ENCODE measurements around the gene ZNF536. TPM values are rescaled to one million over a fixed set of nuclear protein-coding genes. Genes with fewer than 3 reads are reported as not detected.

ZNF536 gene
- total RNA-seq, 1 experiment from 2014 or later: not detected

GRCh38 chr19:30376272-30376671, 4.1 kb downstream of the ZNF536 start:
- H3K27me3 Mint-ChIP-seq (ENCODE audit: insufficient read depth, unreplicated experiment): peaks cover 12% of the 10 kb centered on the region

GRCh38 chr19:30376826-30377425, 4.7 kb downstream of the ZNF536 start:
- intact Hi-C loops (cut with micrococcal nuclease; ENCODE audit: unreplicated experiment): no loop called here
- no peaks in the 10 kb centered on the region for H3K36me3 Mint-ChIP-seq (ENCODE audit: insufficient read depth, unreplicated experiment)
- H3K4me3 Mint-ChIP-seq (ENCODE audit: unreplicated experiment): no peak overlapping the region
- H3K27ac Mint-ChIP-seq (ENCODE audit: unreplicated experiment): no peak overlapping the region
- peaks cover 14% of the 10 kb centered on the region for H3K27me3 Mint-ChIP-seq (ENCODE audit: insufficient read depth, unreplicated experiment)
- TF ChIP-seq CTCF (IDR thresholded peaks at IDR 0.05; ENCODE audit: insufficient read depth in 1 of 2, low read depth in 1 of 2, low read length in 1 of 2, severe bottlenecking in 1 of 2, unreplicated experiment in 1 of 2): no peak
- no peaks in the 10 kb centered on the region for H3K9me3 Mint-ChIP-seq (ENCODE audit: unreplicated experiment)
- no peak overlapping the region for H3K4me3 ChIP-seq (ENCODE audit: low read depth, low read length)
- H3K4me1 Mint-ChIP-seq (ENCODE audit: low read depth, unreplicated experiment): no peaks in the 10 kb centered on the region
- no TSS peak for BruUV-seq (replicated peaks)
- POLR2A ChIA-PET: no interaction called here
- DNase-seq: no peak
- no peaks in the 10 kb centered on the region for H3K4me1 ChIP-seq
- H3K36me3 ChIP-seq (ENCODE audit: control insufficient read depth, insufficient read depth, low read length): no peaks in the 10 kb centered on the region
- no peaks in the 10 kb centered on the region for H3K9me3 ChIP-seq
- H3K27me3 ChIP-seq (replicated peaks; ENCODE audit: control insufficient read depth, insufficient read depth, low read length): no peaks in the 10 kb centered on the region
- CTCF ChIA-PET: interaction anchor here (0.7 kb wide), 1 partner anchor 188 kb away, joined by 3 read pairs; no protein-coding TSS in a partner anchor

More at GRCh38 chr19:30376272-30376671, 4.1 kb downstream of the ZNF536 start:
- Mint-ChIP-seq H3K9me3 (ENCODE audit: unreplicated experiment) (no peaks in the 10 kb centered on the region), H3K36me3 (ENCODE audit: insufficient read depth, unreplicated experiment) (no peaks in the 10 kb centered on the region), H3K4me3 (ENCODE audit: unreplicated experiment) (no peak overlapping the region), H3K27ac (ENCODE audit: unreplicated experiment) (no peak overlapping the region), H3K4me1 (ENCODE audit: low read depth, unreplicated experiment) (no peaks in the 10 kb centered on the region)
- Histone ChIP-seq H3K4me3 (ENCODE audit: low read depth, low read length) (no peak overlapping the region), H3K36me3 (ENCODE audit: control insufficient read depth, insufficient read depth, low read length) (no peaks in the 10 kb centered on the region), H3K27me3 (replicated peaks; ENCODE audit: control insufficient read depth, insufficient read depth, low read length) (no peaks in the 10 kb centered on the region), H3K4me1 (no peaks in the 10 kb centered on the region), H3K9me3 (no peaks in the 10 kb centered on the region)
- BruUV-seq (replicated peaks): no TSS peak
- ChIA-PET POLR2A (no interaction called here), CTCF (no interaction called here)
- no peak for DNase-seq
- no peak for TF ChIP-seq CTCF (IDR thresholded peaks at IDR 0.05; ENCODE audit: insufficient read depth in 1 of 2, low read depth in 1 of 2, low read length in 1 of 2, severe bottlenecking in 1 of 2, unreplicated experiment in 1 of 2)
- intact Hi-C loops (cut with micrococcal nuclease; ENCODE audit: unreplicated experiment): no loop called here

- Mint-ChIP-seq H3K4me1 (ENCODE audit: low read depth, unreplicated experiment) (no peaks in the 10 kb centered on the region), H3K9me3 (ENCODE audit: unreplicated experiment) (no peaks in the 10 kb centered on the region), H3K27ac (ENCODE audit: unreplicated experiment) (no peak overlapping the region), H3K36me3 (ENCODE audit: insufficient read depth, unreplicated experiment) (no peaks in the 10 kb centered on the region), H3K4me3 (ENCODE audit: unreplicated experiment) (no peak overlapping the region), H3K27me3 (ENCODE audit: insufficient read depth, unreplicated experiment) (peaks cover 13% of the 10 kb centered on the region)
- no peak overlapping the region for H3K4me3 ChIP-seq (ENCODE audit: low read depth, low read length)
- POLR2A ChIA-PET: no interaction called here
- no peaks in the 10 kb centered on the region for H3K4me1 ChIP-seq
- no peaks in the 10 kb centered on the region for H3K9me3 ChIP-seq
- intact Hi-C loops (cut with micrococcal nuclease; ENCODE audit: unreplicated experiment): no loop called here
- no peaks in the 10 kb centered on the region for H3K36me3 ChIP-seq (ENCODE audit: control insufficient read depth, insufficient read depth, low read length)
- H3K27me3 ChIP-seq (replicated peaks; ENCODE audit: control insufficient read depth, insufficient read depth, low read length): no peaks in the 10 kb centered on the region
- no peak for DNase-seq
- no peak for TF ChIP-seq CTCF (IDR thresholded peaks at IDR 0.05; ENCODE audit: insufficient read depth in 1 of 2, low read depth in 1 of 2, low read length in 1 of 2, severe bottlenecking in 1 of 2, unreplicated experiment in 1 of 2)
- CTCF ChIA-PET: no interaction called here
- BruUV-seq (replicated peaks): no TSS peak
These were observed 6.5 kb downstream of the ZNF536 start for GRCh38 chr19:30378701-30379100.
